ENCODE measurements around the gene NUP205. TPM values are rescaled to one million over a fixed set of nuclear protein-coding genes. Genes with fewer than 3 reads are reported as not detected.
"Not testable (repeated sequence)": the region's sequence is repeated elsewhere in the genome, so short reads cannot be mapped to it uniquely, and the experiment has no call there.

Gene NUP205
- total RNA-seq, 1 donor from 2014 or later, result 27.0 TPM

DNA sequence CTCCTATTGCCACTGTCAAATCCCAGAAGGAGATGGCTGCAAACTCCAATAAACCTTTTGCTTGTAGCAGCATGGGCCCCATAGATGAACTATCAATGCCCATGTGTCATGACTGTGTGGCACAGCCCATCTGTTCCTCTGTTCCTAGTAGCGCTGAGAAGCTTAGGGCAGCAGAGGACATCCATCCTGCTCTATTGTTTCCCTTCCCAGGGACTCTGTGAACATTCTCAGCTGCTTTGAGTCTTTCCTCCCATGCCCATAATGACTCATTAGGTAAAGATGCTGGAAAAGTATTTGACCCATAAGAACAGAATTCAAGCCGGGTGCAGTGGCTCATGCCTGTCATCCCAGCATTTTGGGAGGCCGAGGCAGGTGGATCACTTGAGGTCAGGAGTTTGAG is 132.8 kb downstream of the NUP205 start:
- DNase-seq (ENCODE audit: low spot score), result no peak
- Mint-ChIP-seq H3K36me3 (ENCODE audit: low read depth) (peaks cover 9% of the 10 kb centered on the region), H3K9me3 (ENCODE audit: low read depth) (no peaks in the 10 kb centered on the region), H3K27me3 (ENCODE audit: low read depth) (no peaks in the 10 kb centered on the region), H3K4me1 (ENCODE audit: low read depth) (peaks cover 9% of the 10 kb centered on the region), H3K4me3 (ENCODE audit: unreplicated experiment) (no peak overlapping the region), H3K27ac (ENCODE audit: unreplicated experiment) (no peak overlapping the region)
- TF ChIP-seq CTCF (IDR thresholded peaks at IDR 0.05), result no peak

- Mint-ChIP-seq H3K27ac (ENCODE audit: unreplicated experiment) (no peak overlapping the region), H3K4me3 (ENCODE audit: unreplicated experiment) (no peak overlapping the region), H3K4me1 (ENCODE audit: low read depth) (peaks cover 8% of the 10 kb centered on the region), H3K9me3 (ENCODE audit: low read depth) (no peaks in the 10 kb centered on the region), H3K36me3 (ENCODE audit: low read depth) (peaks cover 11% of the 10 kb centered on the region), H3K27me3 (ENCODE audit: low read depth) (no peaks in the 10 kb centered on the region)
- TF ChIP-seq CTCF (IDR thresholded peaks at IDR 0.05), result no peak
- DNase-seq (ENCODE audit: low spot score), result no peak
Measured at GRCh38 chr7:135692055-135692454, 134.3 kb downstream of the NUP205 start.

DNA sequence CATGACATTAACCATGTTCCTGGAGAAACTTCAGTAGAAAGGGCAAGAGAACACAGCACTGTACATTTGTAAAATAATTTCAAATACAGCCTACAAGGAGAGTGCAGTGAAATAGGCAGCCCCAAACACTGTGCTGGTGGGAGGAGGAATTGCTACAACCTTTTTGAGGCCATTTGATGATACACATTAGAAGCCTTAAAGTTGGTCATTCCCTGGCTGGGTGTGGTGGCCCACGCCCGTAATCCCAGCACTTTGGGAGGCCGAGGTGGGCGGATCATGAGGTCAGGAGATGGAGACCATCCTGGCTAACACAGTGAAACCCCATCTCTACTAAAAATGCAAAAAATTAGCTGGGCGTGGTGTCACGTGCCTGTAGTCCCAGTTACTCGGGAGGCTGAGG is 134.9 kb downstream of the NUP205 start:
- H3K36me3 Mint-ChIP-seq (ENCODE audit: low read depth), result peaks cover 11% of the 10 kb centered on the region
- not testable (repeated sequence) for H3K9me3 Mint-ChIP-seq (ENCODE audit: low read depth); H3K27me3 Mint-ChIP-seq (ENCODE audit: low read depth); H3K4me1 Mint-ChIP-seq (ENCODE audit: low read depth); H3K27ac Mint-ChIP-seq (ENCODE audit: unreplicated experiment); H3K4me3 Mint-ChIP-seq (ENCODE audit: unreplicated experiment); DNase-seq (ENCODE audit: low spot score)

DNA sequence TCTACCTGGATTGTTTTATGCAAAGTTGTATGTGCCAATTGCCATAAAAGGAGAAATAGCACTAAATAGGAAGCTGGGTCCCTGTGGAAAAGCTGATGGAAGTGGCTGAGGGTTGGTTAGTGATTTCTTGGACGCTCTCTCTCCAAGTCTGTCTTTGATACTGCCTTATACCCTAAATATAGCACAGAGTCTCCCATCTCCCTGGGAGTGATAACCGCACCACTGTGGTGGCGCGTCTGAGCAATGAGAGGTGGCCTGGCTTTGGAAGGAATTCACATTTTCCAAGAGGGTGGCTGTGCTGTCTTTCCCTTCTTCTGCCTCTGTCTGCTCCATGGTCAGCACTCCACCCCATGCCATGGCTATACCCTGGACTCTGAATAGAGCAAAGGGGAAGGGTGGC is 135.8 kb downstream of the NUP205 start:
- no peak overlapping the region for H3K27ac Mint-ChIP-seq (ENCODE audit: unreplicated experiment)
- peaks cover 11% of the 10 kb centered on the region for H3K36me3 Mint-ChIP-seq (ENCODE audit: low read depth)
- no peaks in the 10 kb centered on the region for H3K9me3 Mint-ChIP-seq (ENCODE audit: low read depth)
- H3K27me3 Mint-ChIP-seq (ENCODE audit: low read depth), result no peaks in the 10 kb centered on the region
- no peak overlapping the region for H3K4me3 Mint-ChIP-seq (ENCODE audit: unreplicated experiment)
- no peak for DNase-seq (ENCODE audit: low spot score)
- peaks cover 8% of the 10 kb centered on the region for H3K4me1 Mint-ChIP-seq (ENCODE audit: low read depth)
- TF ChIP-seq CTCF (IDR thresholded peaks at IDR 0.05), result no peak

DNA sequence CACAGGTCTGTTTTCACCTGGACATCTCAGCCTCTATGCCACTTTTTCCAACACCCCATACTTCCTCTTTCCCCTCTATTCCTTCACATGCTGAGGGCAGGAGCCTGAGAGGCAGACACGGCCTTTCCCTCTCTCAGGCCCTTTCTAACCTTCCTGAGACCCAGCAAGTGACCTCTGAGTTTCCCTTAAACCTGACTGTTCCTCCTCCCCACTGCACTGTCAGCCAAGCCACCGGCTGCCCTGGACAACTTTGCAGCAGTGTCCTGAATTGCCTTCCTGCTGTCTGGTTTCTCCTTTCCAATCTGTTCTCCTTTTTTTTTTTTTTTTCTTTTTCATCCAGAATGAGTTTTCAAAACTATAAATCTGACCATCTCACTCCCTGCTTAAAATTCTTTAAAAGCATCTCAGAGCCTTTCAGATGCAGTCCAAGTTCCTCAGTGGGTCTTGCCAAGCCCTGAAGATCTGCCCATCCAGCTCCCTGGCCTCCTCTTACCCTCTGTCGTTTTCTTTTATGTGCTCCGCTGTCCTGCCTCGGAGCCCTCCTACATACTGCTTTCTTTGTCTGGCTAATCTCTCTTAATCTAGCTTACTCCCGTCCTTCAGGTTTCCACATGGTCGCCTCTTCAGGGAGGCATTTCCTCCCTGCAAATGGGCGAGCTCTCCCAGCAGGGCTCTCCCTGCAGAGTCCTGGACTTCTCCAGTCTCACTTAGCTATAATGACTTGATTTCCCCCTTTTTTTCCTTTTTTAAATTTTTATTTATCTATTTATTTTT is 139.7 kb downstream of the NUP205 start:
- no peak overlapping the region for H3K27ac Mint-ChIP-seq (ENCODE audit: unreplicated experiment)
- H3K27me3 Mint-ChIP-seq (ENCODE audit: low read depth), result no peaks in the 10 kb centered on the region
- H3K9me3 Mint-ChIP-seq (ENCODE audit: low read depth), result no peaks in the 10 kb centered on the region
- H3K36me3 Mint-ChIP-seq (ENCODE audit: low read depth), result peaks cover 9% of the 10 kb centered on the region
- H3K4me3 Mint-ChIP-seq (ENCODE audit: unreplicated experiment), result no peak overlapping the region
- no peaks in the 10 kb centered on the region for H3K4me1 Mint-ChIP-seq (ENCODE audit: low read depth)
- TF ChIP-seq CTCF (IDR thresholded peaks at IDR 0.05), result no peak
- DNase-seq (ENCODE audit: low spot score), result no peak

Other genes starting within 250 kb of the NUP205 start
- gene CNOT4, start 47.8 kb upstream of the NUP205 start, total RNA-seq, result 16.6 to 25.4 TPM (median 17.8 TPM) in 3 replicates
- 34.7 to 53.0 TPM (median 36.7 TPM) in 3 replicates for gene STMP1, start 104.6 kb downstream of the NUP205 start, total RNA-seq
- not detected in 3 replicates for gene SLC13A4, start 170.3 kb downstream of the NUP205 start, total RNA-seq
- gene FAM180A, start 190.9 kb downstream of the NUP205 start, total RNA-seq, result 0.27 to 1.4 TPM (median 0.31 TPM) in 3 replicates